Left colon (tissue), 2 donors: ENCODE results near the gene RXRG. TPM values are rescaled to one million over a fixed set of nuclear protein-coding genes. Genes with fewer than 3 reads are reported as not detected.

Experiments used
- ATAC-seq: fragments of 200-7000 bp; cut with Tn5 transposase; one replicate; pipeline ENCODE4 v1.9.1; 2020; ENCODE audit warnings: mild to moderate bottlenecking, moderate library complexity
- DNase-seq, 2 donors: peaks; one replicate each; pipeline ENCODE4 v3.0.0-alpha.2; 2020
- intact Hi-C, 2 donors: fragments of 100-400 bp; cut with DNase I in 1 of 2; cut with micrococcal nuclease in 1 of 2; formaldehyde crosslinking; loops; one replicate each; pipeline versions ENCODE4 v1.11.2 to v1.14.0; 2022; cut with DNase I, micrococcal nuclease
- total RNA-seq, 2 donors: library from RNA; stranded (reverse); fragmentation: NEBNext Ultra II Directional; extraction: Animal tissue kit (Norgen Biotek cat#: 25700); gene quantifications; one replicate each; pipeline ENCODE4 v1.2.1, GENCODE V29; 2021
- donor health status: DM: no; HTN: no; CAD: no.
- donor health status: DM: yes; HTN: yes; CAD: no.

The RXRG gene
- total RNA-seq, 2 donors from 2014 or later: 0.27 to 0.78 TPM

DNA sequence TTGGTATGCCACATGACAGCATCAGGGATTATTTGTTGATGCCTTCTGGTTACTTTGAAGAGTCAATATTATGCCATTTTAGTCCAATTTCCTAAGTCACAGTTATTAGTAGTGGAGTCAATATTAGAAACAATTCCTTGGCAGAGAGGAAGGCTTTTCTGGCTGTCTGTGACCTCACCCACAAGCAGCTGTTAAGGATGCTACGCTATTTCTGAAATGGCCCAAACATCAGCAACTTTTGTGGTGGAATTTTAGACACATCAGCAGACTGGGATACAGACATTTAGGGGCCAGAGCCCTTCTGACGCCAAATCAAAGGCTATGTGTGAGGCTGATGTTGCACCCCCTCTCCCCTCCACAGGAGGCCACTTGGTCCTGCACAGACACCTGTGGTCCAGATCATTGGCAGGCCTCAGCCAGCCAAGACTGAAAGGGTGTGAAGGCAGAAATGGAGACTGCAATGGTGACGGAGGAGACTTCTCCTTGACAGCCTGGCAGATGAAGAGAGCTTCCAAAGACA lies 9.2 kb upstream of the RXRG start:
- DNase-seq (no peak), ATAC-seq (no peak)
- intact Hi-C loops: no loop called here

DNA sequence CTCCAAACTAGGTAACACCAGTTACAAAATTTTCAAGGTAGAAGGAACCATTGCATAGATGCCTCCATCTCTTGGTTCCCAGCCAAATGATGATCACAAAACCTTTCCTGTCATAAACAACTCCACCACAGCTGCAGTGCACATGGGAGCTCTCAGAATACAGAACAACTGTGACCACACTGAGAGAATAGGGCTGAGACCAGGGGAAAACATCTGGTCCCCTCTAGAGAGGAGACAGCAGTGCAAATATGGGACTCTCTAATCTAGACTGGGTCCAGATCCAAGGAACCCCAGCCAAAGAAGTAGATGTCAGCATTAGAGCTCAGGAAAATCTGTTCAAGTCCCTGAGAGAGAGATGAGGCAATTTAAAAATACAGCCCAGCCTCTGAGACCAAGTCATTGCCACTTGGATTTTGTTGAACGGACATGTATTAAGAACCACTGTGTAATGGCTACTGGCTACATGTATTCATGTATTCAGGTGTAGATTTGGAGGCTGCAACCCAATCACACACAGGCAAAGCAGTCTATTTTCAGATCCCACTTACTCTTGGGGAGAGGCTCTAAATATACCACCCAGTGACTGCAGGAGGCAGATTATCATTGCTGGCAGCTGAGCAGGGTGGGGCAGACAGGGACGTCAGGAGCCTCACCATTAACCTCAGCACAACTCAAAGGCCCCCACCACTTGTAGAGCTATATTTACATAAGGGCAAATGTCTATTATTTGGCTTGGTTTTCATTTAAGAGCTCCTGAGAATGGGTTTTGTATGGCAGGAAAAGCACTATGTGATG lies 7.6 kb upstream of the RXRG start:
- ATAC-seq (no peak), DNase-seq (no peak)
- intact Hi-C loops: no loop called here

DNA sequence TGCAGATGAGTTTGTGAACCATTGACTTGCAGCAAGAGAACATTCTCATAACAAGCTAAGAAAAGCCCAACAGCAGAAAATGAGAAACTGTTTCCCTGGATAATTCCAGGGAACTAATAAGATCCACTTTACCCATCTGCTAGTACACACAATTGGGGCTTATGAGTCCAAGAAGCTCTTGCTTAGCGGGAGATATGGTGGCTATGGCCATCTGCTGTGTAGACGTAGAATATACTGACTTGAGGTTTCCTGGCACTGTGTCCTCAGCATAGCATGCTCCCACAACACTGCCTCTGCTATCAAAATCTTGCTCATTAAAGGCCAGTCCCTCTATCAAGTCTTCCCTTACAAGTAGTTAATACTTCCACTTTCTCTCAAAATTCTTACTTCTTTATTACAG lies 6.8 kb upstream of the RXRG start:
- no peak for ATAC-seq
- DNase-seq: no peak
- intact Hi-C loops: no loop called here

DNA sequence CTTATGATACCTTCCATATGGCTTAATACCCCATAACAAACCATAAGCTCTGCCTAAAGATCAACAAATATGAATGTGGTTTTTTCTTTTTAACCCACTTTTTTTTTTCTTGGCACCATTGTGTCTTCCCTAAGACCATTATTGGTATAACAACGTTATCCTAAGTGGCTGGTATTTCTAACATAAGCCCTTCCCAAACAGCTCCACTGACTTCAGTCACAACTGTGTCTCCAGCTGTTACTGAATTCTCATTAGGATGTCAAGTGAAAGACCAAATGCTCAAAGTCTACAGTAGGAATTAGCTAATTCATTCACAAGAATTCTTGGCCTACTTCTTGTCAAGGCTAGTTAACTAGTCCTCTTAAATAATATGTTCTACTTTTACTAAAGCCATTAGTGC lies 4.2 kb upstream of the RXRG start:
- intact Hi-C loops: no loop called here
- no peak for DNase-seq
- no peak for ATAC-seq

GRCh38 chr1:165445388-165445787 lies 462 bp upstream of the RXRG start:
- DNase-seq (no peak), ATAC-seq (no peak)
- intact Hi-C loops: no loop called here

GRCh38 chr1:165443539-165444311 lies 1.2 kb downstream of the RXRG start:
- intact Hi-C loops: no loop called here
- no peak for ATAC-seq
- no peak for DNase-seq

- DNase-seq (no peak), ATAC-seq (no peak)
- intact Hi-C loops: no loop called here
These were observed 2.3 kb downstream of the RXRG start for GRCh38 chr1:165442653-165443052.

DNA sequence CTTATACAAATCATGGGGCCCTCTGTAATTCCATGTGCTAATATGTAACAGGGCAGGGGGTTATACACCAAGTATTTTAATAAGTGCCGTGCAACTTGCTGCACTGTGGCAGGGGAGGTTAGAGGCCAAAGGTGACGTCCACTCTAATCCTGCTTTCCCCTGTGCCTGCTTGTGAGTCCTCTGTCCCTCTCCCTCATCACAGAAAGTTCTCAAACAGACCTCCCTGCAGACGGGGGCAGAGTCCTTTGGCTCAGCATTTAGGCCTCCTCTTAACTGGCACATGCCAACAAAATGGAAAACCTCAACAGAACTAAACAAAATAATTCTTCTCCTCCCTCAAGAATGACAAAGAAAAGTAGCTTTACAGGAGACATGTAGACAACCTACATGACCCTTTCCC lies 2.9 kb downstream of the RXRG start:
- ATAC-seq: no peak

GRCh38 chr1:165441166-165441880 lies 3.6 kb downstream of the RXRG start:
- DNase-seq (no peak), ATAC-seq (no peak)
- intact Hi-C loops: no loop called here

More for the DNA sequence above, 2.9 kb downstream of the RXRG start:
- intact Hi-C loops: no loop called here
- no peak for DNase-seq

DNA sequence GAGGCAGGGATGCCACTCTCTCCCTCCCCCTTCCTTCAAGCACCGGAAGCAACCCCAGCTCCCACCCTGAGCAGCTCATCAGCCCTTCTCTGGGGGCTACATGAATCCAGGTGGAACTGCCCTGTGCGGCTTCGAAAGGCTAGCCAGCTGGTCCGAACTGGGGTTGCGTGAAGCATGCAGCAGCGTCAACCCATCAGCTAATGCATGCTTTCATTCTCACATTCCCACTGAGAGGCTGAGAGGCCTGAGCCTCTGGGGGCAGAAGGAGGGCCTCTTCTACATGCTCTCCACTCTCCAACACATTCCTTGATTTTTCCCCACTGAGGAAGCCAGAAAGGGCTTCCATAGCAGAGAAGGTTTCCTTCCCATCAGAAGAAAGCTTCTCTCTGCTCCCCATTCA lies 5.6 kb downstream of the RXRG start:
- no peak for ATAC-seq
- intact Hi-C loops: no loop called here
- DNase-seq: no peak

DNA sequence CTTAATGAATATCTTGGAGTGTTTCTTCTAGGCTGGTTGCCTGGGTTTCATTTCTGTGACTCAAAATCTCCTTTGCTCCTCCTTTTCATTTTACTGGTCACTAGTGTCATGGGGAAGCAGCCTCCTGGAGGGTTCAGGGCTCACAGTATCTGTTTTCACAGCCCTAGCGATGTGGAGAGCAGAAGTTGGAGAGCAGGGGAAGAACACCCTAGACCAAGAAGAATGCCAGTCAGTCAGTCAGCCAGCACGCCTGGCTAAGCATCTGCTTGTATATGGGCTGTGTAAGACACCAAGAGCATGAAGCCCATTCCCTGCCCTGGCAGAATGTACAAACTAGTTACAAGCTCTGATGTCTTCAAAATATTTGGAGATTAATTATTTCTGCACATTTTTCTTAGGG lies 7.9 kb downstream of the RXRG start:
- intact Hi-C loops: no loop called here
- DNase-seq: no peak
- ATAC-seq: no peak

- intact Hi-C loops: no loop called here
- ATAC-seq: no peak
- DNase-seq: no peak
These were observed 9.1 kb downstream of the RXRG start for GRCh38 chr1:165435801-165436200.

GRCh38 chr1:165434281-165434680 lies 10.6 kb downstream of the RXRG start:
- no peak for ATAC-seq
- intact Hi-C loops: no loop called here
- no peak for DNase-seq

DNA sequence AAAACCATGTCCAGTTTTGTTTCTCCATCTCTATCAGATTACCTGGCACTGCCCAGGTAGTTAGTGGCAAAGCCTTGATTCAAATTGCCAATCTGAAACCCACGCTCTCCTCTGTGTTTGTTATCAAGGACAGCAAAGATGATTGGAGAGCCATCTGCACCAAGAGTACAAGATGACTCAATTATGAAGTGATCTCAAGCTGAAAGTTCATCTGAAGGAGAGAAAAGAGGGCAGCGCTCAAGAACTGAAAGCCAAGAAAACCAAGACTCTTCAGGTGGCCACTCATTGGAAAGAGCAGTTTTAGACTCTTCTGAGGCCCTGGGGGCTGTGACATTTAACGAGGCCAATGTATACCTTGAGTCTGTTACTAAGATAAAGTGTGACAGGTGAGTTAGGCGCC lies 13.8 kb downstream of the RXRG start:
- intact Hi-C loops: no loop called here
- ATAC-seq (no peak), DNase-seq (no peak)

- intact Hi-C loops: no loop called here
- ATAC-seq (no peak), DNase-seq (no peak)
These were observed 18.2 kb downstream of the RXRG start for GRCh38 chr1:165426745-165427144.

- DNase-seq (no peak), ATAC-seq (no peak)
- intact Hi-C loops: no loop called here
These were observed 19.3 kb downstream of the RXRG start for GRCh38 chr1:165425621-165426020.

DNA sequence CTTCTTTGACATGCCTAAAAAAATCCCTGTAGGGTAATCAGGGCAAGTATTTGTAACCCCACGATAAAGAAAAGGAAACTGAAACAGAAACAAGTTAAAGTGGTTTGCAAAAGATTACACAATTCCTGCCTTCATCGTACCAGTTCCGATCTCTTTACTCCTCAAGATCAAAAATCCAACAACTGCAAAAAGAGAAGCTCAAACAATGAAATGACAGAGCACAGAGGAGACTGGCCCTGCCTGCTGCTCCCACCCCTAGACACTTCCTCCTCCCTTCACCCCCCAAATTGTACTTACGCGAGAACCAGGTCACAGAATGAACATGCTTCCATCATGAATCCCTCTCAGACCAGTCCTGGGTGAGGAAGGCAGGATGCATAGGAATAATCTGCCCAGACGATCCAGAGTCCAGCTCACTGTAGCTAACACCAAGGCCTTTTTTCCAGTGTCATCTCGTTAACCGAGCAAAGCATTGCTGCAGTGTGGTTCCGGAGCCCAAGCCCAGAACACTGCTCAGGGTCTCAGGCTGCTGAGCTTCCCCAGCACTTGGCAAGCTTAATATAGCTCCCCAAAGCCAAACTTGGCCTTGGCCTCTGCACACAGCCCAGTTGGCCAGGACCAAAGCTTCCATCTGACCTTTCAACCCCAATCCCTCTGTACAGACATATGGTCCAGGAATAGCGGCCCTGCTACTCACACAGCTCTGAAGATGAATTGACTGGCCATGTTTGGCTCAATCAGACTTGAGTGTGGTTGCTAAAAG lies 20.3 kb downstream of the RXRG start:
- ATAC-seq (no peak), DNase-seq (no peak)
- intact Hi-C loops: no loop called here

GRCh38 chr1:165423136-165423535 lies 21.8 kb downstream of the RXRG start:
- DNase-seq (no peak), ATAC-seq (no peak)
- intact Hi-C loops: no loop called here

DNA sequence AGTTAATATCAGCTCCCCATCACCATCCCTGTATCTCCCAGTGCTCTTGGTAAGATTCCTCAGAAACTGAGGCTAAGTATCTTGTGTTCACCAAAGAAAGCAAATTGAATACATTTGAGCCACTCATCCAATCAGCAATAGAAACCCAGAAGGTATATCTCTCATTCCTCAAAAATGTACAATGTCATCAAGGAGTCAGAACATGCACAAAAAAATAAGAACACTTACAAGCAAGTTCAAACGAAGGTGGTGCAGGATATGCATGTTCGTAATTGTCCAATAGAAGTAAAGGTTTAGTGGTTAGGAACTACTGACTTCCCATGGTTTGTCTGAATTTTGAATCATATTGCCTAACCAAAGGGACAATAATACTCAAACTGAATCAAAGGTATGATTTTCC lies 24.3 kb downstream of the RXRG start:
- no peak for ATAC-seq
- no peak for DNase-seq

More for the DNA sequence above, 24.3 kb downstream of the RXRG start:
- intact Hi-C loops: no loop called here
